Measurements from ENCODE around the gene RNF34. TPM values are rescaled to one million over a fixed set of nuclear protein-coding genes. Genes with fewer than 3 reads are reported as not detected.
"Not testable (repeated sequence)": the region's sequence is repeated elsewhere in the genome, so short reads cannot be mapped to it uniquely, and the experiment has no call there.

The RNF34 gene
- total RNA-seq, 2 experiments from 2014 or later = 60.6 to 63.1 TPM

GRCh38 chr12:121373755-121374154 is 26.2 kb upstream of the RNF34 start:
- no peaks in the 10 kb centered on the region for H3K36me3 Mint-ChIP-seq (ENCODE audit: low read depth)
- CTCF ChIA-PET = no interaction called here
- H3K27ac Mint-ChIP-seq = no peak overlapping the region
- H3K4me1 Mint-ChIP-seq (ENCODE audit: low read depth) = no peaks in the 10 kb centered on the region
- Histone ChIP-seq H3K9me3 (ENCODE audit: control insufficient read depth in 1 of 2, insufficient read depth in 1 of 2, low read length in 2 of 2) (no peaks in the 10 kb centered on the region), H3K4me1 (ENCODE audit: insufficient read depth, low read length) (no peaks in the 10 kb centered on the region), H3K27me3 (ENCODE audit: control insufficient read depth in 1 of 2, insufficient read depth in 2 of 2, low read length in 2 of 2) (no peaks in the 10 kb centered on the region), H3K27ac (ENCODE audit: low read depth in 1 of 2, low read length in 2 of 2) (no peak overlapping the region), H3K36me3 (ENCODE audit: insufficient read depth, low read length) (no peaks in the 10 kb centered on the region), H3K4me3 (ENCODE audit: low read length) (no peak overlapping the region)
- POLR2A ChIA-PET = no interaction called here
- DNase-seq (no peak), ATAC-seq (ENCODE audit: poor library complexity) (no peak)
- TF ChIP-seq CTCF (IDR thresholded peaks at IDR 0.05) = no peak
- peaks cover 2% of the 10 kb centered on the region for H3K27me3 Mint-ChIP-seq
- H3K4me3 Mint-ChIP-seq = no peak overlapping the region
- intact Hi-C loops (cut with DNase I, micrococcal nuclease) = no loop called here
- no peaks in the 10 kb centered on the region for H3K9me3 Mint-ChIP-seq

DNA sequence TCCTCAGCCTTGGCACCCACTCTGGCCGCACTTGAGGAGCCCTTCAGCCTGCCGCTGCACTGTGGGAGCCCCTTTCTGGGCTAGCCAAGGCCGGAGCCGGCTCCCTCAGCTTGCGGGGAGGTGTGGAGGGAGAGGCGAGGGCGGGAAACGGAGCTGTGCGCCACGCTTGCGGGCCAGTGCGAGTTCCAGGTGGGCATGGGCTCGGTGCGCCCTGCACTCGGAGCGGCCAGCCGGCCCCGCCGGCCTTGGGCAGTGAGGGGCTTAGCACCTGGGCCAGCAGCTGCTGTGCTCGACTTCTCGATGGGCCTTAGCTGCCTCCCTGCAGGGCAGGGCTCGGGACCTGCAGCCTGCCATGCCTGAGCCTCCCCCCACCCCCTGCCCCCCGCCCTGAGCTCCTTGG is 25.6 kb upstream of the RNF34 start:
- H3K27ac ChIP-seq (ENCODE audit: low read depth in 1 of 2, low read length in 2 of 2); H3K27ac Mint-ChIP-seq; CTCF ChIA-PET; H3K9me3 ChIP-seq (ENCODE audit: control insufficient read depth in 1 of 2, insufficient read depth in 1 of 2, low read length in 2 of 2); H3K36me3 ChIP-seq (ENCODE audit: insufficient read depth, low read length); H3K4me3 Mint-ChIP-seq; ATAC-seq (ENCODE audit: poor library complexity); intact Hi-C loops (cut with DNase I, micrococcal nuclease); H3K9me3 Mint-ChIP-seq; POLR2A ChIA-PET; H3K36me3 Mint-ChIP-seq (ENCODE audit: low read depth); DNase-seq; H3K4me1 ChIP-seq (ENCODE audit: insufficient read depth, low read length); H3K4me3 ChIP-seq (ENCODE audit: low read length); H3K27me3 Mint-ChIP-seq; H3K27me3 ChIP-seq (ENCODE audit: control insufficient read depth in 1 of 2, insufficient read depth in 2 of 2, low read length in 2 of 2); H3K4me1 Mint-ChIP-seq (ENCODE audit: low read depth): not testable (repeated sequence)

DNA sequence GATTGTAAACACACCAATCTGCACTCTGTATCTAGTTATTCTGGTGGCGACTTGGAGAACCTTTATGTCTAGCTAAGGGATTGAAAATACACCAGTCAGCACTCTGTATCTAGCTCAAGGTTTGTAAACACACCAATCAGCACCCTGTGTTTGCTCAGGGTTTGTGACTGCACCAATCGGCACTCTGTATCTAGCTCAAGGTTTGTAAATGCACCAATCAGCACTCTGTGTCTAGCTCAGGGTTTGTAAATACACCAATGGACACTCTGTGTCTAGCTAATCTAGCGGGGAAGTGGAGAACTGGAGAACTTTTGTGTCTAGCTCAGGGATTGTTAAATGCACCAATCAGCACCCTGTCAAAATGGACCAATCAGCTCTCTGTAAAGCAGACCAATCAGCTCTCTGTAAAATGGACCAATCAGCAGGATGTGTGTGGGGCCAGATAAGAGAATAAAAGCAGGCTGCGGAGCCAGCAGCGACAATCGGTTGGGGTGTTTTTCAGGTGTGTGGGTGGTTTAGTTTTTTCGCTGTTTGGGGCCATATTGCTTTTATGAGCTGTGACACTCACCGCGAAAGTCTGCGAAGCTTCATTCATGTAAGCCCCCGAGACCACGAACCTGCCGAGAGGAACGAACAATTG is 24.9 kb upstream of the RNF34 start:
- H3K4me1 Mint-ChIP-seq (ENCODE audit: low read depth); H3K4me3 ChIP-seq (ENCODE audit: low read length); DNase-seq; ATAC-seq (ENCODE audit: poor library complexity); H3K4me1 ChIP-seq (ENCODE audit: insufficient read depth, low read length); H3K4me3 Mint-ChIP-seq; H3K9me3 ChIP-seq (ENCODE audit: control insufficient read depth in 1 of 2, insufficient read depth in 1 of 2, low read length in 2 of 2); H3K27ac ChIP-seq (ENCODE audit: low read depth in 1 of 2, low read length in 2 of 2); H3K27me3 Mint-ChIP-seq; H3K27ac Mint-ChIP-seq; H3K27me3 ChIP-seq (ENCODE audit: control insufficient read depth in 1 of 2, insufficient read depth in 2 of 2, low read length in 2 of 2); H3K36me3 Mint-ChIP-seq (ENCODE audit: low read depth); CTCF ChIA-PET; H3K36me3 ChIP-seq (ENCODE audit: insufficient read depth, low read length); intact Hi-C loops (cut with DNase I, micrococcal nuclease); H3K9me3 Mint-ChIP-seq; POLR2A ChIA-PET: not testable (repeated sequence)

DNA sequence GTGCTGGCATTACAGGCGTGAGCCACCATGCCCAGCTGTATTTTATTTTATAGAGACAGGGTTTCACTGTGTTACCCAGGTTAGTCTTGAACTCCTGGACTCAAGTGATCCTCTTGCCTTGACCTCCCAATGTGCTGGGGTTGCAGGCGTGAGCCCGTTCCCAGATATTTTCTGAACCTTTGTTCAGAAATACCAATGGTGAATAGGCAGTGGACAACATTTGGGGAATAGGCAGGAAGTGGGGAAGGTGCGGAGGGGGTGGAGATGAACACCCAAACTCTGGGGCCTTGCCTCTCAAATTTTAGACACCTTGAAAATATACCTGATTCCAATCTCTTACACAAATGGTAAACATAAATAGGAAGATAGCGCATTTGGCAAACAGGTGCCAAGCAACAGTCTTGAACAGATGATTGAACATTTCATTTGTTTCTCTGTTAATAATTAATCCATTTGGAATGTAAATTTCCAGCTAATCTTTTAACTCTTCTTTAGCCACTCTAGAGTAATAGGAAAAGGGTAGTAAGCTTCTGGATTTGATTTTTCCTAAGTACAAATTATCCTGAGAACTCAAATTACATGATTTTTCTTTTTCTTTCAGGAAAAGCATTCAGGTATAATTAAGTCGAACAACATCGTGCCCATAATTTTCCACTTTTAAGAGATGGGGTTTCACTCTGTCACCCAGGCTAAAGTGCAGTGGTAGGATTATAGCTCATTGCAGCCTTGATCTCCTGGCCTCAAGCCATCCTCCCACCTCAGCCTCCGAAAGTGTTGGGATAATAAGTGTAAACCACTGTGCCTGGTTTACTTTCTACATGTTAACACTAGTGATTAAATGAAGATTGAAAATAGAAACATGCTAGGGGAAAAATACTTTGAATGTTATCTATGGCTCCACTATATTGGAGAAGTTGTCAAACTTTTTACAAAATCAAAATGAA is 22.9 kb upstream of the RNF34 start:
- intact Hi-C loops (cut with DNase I, micrococcal nuclease) = no loop called here
- POLR2A ChIA-PET = no interaction called here
- CTCF ChIA-PET = no interaction called here

More for the DNA sequence above, 22.9 kb upstream of the RNF34 start:
- Histone ChIP-seq H3K36me3 (ENCODE audit: insufficient read depth, low read length) (no peaks in the 10 kb centered on the region), H3K4me3 (ENCODE audit: low read length) (no peak overlapping the region), H3K4me1 (ENCODE audit: insufficient read depth, low read length) (no peaks in the 10 kb centered on the region), H3K9me3 (ENCODE audit: control insufficient read depth in 1 of 2, insufficient read depth in 1 of 2, low read length in 2 of 2) (no peaks in the 10 kb centered on the region), H3K27me3 (ENCODE audit: control insufficient read depth in 1 of 2, insufficient read depth in 2 of 2, low read length in 2 of 2) (no peaks in the 10 kb centered on the region), H3K27ac (ENCODE audit: low read depth in 1 of 2, low read length in 2 of 2) (no peak overlapping the region)
- Mint-ChIP-seq H3K27ac (no peak overlapping the region), H3K27me3 (peaks cover 5% of the 10 kb centered on the region), H3K36me3 (ENCODE audit: low read depth) (no peaks in the 10 kb centered on the region), H3K9me3 (no peaks in the 10 kb centered on the region), H3K4me1 (ENCODE audit: low read depth) (no peaks in the 10 kb centered on the region), H3K4me3 (no peak overlapping the region)
- ATAC-seq (ENCODE audit: poor library complexity) (no peak), DNase-seq (no peak)
- no peak for TF ChIP-seq CTCF (IDR thresholded peaks at IDR 0.05)

All from CD4-positive, alpha-beta T cell (primary cell).